ENCODE results near the gene TMEM106C. TPM values are rescaled to one million over a fixed set of nuclear protein-coding genes. Genes with fewer than 3 reads are reported as not detected.
A peak's percentile ranks its signal among the peaks of the same experiment; 100 is the strongest.

The TMEM106C gene
- total RNA-seq, 4 donors from 2014 or later, result 26.9 to 69.7 (median 49.5) TPM

DNA sequence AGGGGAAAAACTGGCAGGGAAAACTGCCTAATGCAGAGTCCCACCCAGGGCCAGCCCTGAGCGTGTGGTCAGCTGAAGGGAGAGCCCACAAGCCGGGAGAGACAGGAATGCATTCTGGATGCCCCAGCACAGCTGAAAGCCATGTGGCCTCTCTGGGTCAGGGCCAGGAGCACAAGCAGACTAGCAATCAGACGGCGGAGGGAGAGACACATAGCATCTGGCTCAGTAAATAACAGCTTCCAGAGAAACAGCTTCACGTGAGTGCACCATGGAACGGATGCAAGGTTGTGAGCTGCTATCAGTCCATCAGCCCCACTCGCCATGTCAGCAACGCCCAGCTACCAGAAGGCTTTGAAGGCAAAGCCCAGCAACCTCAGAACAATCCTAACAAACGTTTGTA lies 28.2 kb upstream of the TMEM106C start:
- DNase-seq (ENCODE audit: low spot score in 2 of 2), result peak in 1 of 2 donors; percentile 37

DNA sequence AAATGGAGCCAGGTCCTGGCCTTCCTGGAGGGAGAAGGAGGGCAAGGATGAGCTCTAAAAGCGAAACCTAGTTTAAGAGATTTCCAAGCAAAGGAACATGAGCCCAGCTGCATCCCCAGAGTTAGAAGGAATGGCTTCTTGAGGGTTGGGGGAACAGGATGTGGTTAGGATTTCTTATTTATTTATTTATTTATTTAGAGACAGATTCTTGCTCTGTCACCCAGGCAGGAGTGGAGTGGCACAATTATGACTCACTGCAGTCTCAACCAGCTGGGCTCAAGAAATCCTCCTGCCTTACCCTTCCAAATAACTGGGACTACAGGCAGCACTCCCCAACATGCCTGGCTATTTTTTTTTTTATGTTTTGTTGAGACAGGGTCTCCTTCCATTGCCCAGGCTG lies 25.3 kb upstream of the TMEM106C start:
- no peaks in the 10 kb centered on the region for H3K9me3 ChIP-seq
- no peaks in the 10 kb centered on the region for H3K36me3 ChIP-seq
- H3K27me3 ChIP-seq, result peaks cover 0 to 24% of the 10 kb centered on the region in 2 donors
- DNase-seq (ENCODE audit: low spot score in 2 of 2), result no peak
- TF ChIP-seq EP300 (IDR thresholded peaks at IDR 0.05) (no peak), POLR2A (IDR thresholded peaks at IDR 0.05) (no peak)
- TF ChIP-seq, protein P1, sequence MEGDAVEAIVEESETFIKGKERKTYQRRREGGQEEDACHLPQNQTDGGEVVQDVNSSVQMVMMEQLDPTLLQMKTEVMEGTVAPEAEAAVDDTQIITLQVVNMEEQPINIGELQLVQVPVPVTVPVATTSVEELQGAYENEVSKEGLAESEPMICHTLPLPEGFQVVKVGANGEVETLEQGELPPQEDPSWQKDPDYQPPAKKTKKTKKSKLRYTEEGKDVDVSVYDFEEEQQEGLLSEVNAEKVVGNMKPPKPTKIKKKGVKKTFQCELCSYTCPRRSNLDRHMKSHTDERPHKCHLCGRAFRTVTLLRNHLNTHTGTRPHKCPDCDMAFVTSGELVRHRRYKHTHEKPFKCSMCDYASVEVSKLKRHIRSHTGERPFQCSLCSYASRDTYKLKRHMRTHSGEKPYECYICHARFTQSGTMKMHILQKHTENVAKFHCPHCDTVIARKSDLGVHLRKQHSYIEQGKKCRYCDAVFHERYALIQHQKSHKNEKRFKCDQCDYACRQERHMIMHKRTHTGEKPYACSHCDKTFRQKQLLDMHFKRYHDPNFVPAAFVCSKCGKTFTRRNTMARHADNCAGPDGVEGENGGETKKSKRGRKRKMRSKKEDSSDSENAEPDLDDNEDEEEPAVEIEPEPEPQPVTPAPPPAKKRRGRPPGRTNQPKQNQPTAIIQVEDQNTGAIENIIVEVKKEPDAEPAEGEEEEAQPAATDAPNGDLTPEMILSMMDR (IDR thresholded peaks at IDR 0.05), result no peak
- peaks cover 0 to 15% (median 2%) of the 10 kb centered on the region in 4 donors for H3K4me1 ChIP-seq
- H3K27ac ChIP-seq, result no peak overlapping the region
- no peak overlapping the region for H3K4me3 ChIP-seq
- 88 to 97% methylated on average over 1 of the region's 1 CpG for WGBS, 2 donors

More for the DNA sequence above, 28.2 kb upstream of the TMEM106C start:
- Histone ChIP-seq H3K9me3 (no peaks in the 10 kb centered on the region), H3K36me3 (no peaks in the 10 kb centered on the region), H3K27ac (no peak overlapping the region), H3K4me1 (peaks cover 0 to 9% (median 2%) of the 10 kb centered on the region in 4 donors), H3K27me3 (no peaks in the 10 kb centered on the region), H3K4me3 (no peak overlapping the region)
- no peak for TF ChIP-seq EP300 (IDR thresholded peaks at IDR 0.05)
- no peak for TF ChIP-seq POLR2A (IDR thresholded peaks at IDR 0.05)
- TF ChIP-seq, protein P1 (IDR thresholded peaks at IDR 0.05), result no peak
- 17 to 18% methylated on average over 8 to 9 of the region's 9 CpGs for WGBS, 2 donors

DNA sequence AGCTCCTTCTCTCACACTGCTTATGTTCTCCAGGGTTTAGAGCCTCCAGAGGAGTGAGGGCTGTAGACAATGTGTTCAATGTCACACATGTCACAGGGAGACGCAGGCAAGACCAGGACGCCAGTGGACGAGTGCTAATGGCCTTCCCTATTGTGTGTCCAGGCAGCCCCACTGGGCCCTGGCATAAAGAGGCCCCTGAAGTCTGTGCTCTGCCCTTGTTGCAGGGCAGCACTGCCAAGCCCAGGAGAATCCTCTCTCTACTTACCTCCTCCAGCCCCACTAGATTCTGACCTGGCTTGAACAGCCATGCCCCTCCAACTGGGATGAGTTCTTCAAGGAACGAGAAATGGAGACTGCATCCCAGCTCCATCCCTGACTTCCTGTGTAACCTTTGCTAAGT lies 24.8 kb upstream of the TMEM106C start:
- no peak for DNase-seq (ENCODE audit: low spot score in 2 of 2)
- WGBS, 2 donors, result 84 to 94% methylated on average over 4 of the region's 4 CpGs
- Histone ChIP-seq H3K4me3 (no peak overlapping the region), H3K9me3 (no peaks in the 10 kb centered on the region), H3K27me3 (peaks cover 0 to 25% of the 10 kb centered on the region in 2 donors), H3K27ac (peak overlapping the region in 1 of 4 donors; percentile 40), H3K4me1 (peaks cover 0 to 18% (median 2%) of the 10 kb centered on the region in 4 donors), H3K36me3 (no peaks in the 10 kb centered on the region)
- no peak for TF ChIP-seq POLR2A (IDR thresholded peaks at IDR 0.05)
- no peak for TF ChIP-seq EP300 (IDR thresholded peaks at IDR 0.05)

DNA sequence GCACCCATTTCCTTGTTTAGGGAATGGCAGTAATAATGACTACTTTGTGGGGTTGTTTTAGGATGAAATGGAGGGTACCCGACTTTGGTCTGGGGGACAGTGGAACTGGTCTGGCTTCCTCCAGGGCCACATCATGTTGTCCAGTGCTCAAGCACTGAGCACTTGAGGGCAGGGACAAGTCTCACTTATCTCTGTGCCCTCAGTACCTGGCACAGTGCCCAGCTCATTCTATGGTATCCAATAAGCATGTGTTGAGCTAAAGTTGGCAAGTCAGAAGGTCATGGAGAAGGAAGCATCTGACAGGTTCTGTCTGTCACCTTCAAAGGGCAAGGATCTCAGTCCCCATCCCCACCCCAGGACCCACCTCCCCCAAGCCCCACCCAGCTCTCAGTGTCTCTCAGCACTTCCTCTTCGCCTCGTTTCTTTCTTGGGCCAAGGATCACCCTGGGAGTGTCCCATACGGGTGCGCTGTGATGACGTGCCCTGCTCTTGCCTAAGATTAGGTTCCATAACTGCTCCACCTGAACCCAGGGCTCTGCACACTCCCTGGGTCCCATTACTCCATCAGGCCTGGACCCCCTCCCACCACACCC lies 24.3 kb upstream of the TMEM106C start:
- TF ChIP-seq, protein P1 (IDR thresholded peaks at IDR 0.05), result no peak
- TF ChIP-seq EP300 (IDR thresholded peaks at IDR 0.05), result no peak
- no peak for TF ChIP-seq POLR2A (IDR thresholded peaks at IDR 0.05)
- H3K4me3 ChIP-seq, result no peak overlapping the region
- H3K9me3 ChIP-seq, result no peaks in the 10 kb centered on the region
- peak overlapping the region in 1 of 4 donors; percentile 40 for H3K27ac ChIP-seq
- H3K36me3 ChIP-seq, result no peaks in the 10 kb centered on the region
- peaks cover 0 to 25% of the 10 kb centered on the region in 2 donors for H3K27me3 ChIP-seq
- peaks cover 0 to 20% (median 2%) of the 10 kb centered on the region in 4 donors for H3K4me1 ChIP-seq
- DNase-seq (ENCODE audit: low spot score in 2 of 2), result no peak
- WGBS, 2 donors, result 78 to 82% methylated on average over 6 of the region's 6 CpGs

DNA sequence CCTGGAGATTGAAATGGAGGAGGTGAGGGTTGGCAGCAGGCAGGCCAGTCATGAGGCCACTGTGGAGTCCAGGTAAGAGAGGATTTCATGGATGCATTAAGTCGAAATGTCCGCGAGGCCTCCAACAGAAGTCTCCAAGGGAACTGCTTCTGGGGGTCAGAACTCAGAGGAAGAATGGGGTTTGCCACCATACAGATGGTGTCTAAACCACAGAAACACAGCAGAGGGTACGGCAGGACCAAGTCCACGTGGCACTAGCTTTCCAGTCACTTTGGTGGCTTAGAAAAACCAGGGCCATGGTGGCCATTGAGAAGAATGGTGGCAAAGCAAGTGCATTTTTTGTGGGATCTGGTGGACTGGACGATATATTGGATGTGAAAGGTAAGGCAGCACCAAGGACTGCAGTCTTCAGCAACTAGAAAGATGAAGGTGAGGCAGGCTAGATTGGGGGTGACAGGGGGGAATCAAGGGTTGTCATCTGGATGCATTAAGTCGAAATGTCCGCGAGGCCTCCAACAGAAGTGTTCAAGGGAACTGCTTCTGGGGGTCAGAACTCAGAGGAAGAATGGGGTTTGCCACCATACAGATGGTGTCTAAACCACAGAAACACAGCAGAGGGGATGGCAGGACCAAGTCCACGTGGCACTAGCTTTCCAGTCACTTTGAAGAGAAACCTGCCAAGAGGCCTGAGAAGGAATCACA lies 22.5 kb upstream of the TMEM106C start:
- Histone ChIP-seq H3K27ac (no peak overlapping the region), H3K27me3 (peaks cover 0 to 25% of the 10 kb centered on the region in 2 donors), H3K4me3 (no peak overlapping the region), H3K9me3 (no peaks in the 10 kb centered on the region), H3K4me1 (peaks cover 0 to 11% (median 0%) of the 10 kb centered on the region in 4 donors), H3K36me3 (no peaks in the 10 kb centered on the region)
- DNase-seq (ENCODE audit: low spot score in 2 of 2), result no peak
- WGBS, 2 donors, result 91 to 93% methylated on average over 10 of the region's 10 CpGs
- TF ChIP-seq EP300 (IDR thresholded peaks at IDR 0.05) (no peak), POLR2A (IDR thresholded peaks at IDR 0.05) (no peak)
- TF ChIP-seq, protein P1 (IDR thresholded peaks at IDR 0.05), result no peak

Measured in tibial nerve (tissue), 4 donors.